HG02973 (cell line): Measurements from ENCODE around the gene TRPM5.

Source experiments
- ATAC-seq: cut with Tn5 transposase; IDR thresholded peaks from one replicate; pipeline ENCODE4 v1.9.1; 2021; ENCODE audit warnings: moderate library complexity; ENCODE audit not compliant: unreplicated experiment

The TRPM5 gene

DNA sequence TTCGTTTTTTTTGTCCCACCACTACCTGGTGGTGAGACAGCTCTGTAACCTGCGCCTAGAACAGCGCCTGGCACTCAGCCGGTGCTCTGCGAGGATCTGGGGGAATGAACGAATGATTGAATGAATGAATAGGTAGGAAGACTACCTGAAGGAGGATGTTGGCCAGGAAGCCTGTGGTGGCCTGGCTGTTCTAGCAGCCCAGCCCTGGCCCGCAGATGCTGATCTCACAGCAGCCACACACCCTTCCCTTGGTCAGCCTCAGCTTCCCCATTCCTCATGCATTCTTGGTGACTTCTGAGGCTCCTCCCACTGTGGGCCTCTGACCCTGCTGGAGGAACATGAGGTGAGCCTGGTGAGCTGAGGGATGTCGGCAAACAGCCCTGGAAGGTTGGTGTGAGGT is 3.7 kb downstream of the TRPM5 start:
- no peak for ATAC-seq

DNA sequence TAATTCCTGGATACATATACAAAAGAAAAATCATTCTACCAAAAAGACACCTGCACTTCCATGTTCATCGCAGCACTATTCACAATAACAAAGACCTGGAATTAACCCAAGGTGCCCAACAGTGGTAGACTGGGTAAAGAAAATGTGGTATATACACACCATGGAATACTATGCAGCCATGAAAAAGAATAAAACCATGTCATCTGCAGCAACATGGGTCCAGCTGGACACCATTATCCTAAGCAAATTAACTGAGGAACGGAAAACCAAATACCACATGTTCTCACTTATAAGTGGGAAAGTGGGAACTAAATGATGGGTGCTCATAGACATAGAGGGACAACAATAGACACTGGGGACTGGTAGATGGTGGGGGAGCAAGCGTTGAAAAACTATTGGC is 4.5 kb downstream of the TRPM5 start:
- ATAC-seq: no peak

DNA sequence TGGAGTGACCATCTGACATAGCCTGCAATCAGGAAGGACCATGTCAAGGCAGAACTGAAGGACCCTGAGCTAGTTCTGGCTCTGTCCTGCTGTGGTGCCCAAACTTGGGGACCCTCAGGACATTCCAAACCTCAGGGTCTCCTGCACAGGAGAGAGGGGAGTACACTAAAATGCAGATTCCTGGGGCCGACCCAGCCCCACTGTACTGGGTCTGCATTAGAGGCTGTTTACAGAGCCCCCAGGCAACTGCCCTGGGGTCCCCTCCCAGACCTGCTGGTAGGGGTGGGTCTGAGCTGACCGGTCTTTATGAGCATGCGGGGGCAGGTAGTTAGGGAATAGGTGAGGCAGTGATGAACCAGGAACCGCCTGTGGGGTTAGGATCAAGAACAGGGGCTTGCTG is 6.8 kb downstream of the TRPM5 start:
- no peak for ATAC-seq

DNA sequence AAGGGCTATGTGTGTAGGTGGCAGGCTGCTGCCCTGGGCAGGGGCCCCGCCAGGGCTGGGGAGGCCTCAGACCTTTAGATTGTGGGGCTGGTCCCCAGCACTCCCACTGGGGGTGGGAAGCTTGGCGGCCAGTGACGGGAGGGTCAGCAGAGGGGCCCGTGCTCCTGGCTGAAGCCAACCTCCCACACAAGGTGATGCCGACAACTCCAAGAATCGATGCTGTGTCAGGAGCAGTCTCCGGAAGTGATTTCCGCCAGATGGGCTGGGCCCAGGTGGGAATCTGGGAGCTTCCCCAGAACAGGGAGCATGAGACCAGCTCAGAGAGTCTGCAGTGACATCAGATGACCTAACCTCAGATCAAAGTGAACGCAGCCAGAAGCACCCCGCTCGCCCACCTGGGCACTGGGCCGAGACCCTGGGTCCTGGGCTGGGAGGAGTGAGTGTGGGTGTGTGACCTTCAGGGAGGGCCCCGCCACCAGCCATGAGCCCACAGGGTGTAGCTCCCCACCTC is 7.7 kb downstream of the TRPM5 start:
- ATAC-seq: no peak

DNA sequence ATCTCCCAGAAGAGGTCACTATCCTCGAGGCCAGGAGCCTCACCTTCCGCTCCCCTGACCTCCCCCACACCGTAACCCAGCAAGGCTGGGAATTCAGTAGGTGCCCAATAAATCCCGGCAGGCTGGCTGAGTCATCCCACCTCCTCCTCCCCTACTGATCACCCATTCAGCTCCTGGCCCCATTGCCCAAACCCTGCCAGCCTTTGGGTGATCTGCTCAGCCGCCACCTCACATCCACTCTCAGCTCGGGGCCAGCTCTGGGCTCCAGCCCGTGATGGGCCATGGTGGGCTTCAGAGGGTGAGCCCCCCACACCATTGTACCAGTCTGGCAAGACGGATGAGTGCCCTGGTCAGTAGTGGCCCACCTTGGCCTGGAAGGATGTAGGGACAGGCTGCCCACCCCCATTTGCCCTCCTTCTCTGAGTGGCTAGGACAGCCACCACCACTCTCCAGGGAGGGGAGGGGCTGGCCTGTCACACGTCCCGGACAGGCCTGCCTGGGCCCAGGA is 8.2 kb downstream of the TRPM5 start:
- no peak for ATAC-seq

DNA sequence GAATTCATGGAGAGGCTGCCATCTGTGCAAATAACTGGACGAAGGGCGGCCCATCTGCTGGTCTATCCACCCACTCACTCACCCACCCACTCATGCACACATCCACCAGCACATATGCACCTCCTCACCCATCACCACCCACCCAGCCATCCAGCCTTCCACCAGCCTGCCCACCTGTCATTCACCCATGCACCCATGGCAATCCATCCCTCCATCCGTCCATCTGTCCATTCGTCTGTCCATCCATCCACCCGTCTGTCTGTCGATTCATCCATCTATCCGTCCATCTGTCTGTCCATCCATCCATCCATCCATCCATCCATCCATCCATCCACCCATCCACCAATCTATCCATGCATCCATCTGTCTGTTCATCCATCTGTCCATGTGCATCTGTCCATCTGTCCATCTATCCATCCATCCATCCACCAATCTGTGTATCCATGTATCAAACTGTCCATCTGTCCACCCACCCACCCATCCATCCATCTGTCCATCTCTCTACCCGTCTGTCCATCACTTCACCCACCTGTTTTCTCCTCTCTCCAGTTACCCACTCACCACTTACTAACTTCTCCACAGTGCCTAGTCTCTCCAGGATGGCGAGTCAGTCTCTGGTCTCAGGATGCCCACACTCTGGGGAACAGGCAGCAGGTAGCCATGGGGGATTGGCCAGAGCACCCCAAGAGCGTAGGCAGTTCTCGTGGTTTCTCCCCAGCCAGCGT is 8.9 kb downstream of the TRPM5 start:
- no peak for ATAC-seq

DNA sequence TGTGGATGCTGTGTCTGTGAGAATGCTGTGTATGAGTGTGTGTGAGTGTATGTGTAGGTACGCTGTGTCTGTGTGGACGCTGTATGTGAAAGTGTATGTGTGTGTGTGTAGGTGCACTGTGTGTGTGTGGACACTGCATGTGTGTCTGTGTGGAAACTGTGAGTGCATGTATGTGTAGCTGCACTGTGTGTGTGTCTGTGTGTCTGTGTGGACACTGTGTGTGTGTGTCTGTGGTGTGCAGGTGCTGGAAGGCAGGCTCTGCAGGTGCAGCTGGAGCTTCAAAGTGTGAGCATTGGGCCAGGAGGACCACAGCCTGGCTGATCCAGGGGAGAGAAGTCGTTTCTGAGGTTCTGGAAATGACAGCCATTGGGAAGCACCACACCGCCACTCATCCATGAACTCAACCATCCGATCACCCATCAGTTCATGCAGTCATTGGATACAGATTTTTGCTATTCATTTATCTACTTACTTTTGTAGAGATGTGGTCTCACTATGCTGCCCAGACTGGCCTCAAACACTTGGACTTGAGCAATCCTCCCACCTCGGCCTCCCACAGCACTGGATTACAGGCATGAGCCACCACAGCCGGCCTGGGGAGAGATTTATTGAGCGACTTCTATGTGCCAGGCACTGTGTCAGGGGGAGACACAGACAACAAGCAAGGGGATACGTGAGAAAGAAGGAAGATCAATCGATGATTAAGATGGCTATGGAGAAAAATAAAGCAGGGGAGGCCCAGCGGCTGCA is 9.6 kb downstream of the TRPM5 start:
- no peak for ATAC-seq

DNA sequence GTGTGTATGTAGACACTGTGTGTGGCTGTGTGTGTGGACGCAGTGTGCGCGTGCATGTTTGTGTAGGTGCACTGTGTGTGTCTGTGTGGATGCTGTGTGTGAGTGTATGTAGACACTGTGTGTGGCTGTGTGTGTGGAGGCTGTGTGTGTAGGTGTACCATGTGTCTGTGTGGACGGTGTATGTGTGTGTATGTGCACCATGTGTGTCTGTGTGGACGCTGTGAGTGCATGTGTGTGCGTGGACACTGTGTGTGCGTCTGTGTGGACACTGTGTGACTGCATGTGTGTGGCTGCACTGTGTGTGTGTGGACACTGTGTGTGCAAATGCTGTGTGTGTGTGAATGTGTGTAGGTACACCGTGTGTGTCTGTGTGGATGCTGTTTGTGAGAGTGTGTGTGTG is 10.3 kb downstream of the TRPM5 start:
- ATAC-seq: no peak

DNA sequence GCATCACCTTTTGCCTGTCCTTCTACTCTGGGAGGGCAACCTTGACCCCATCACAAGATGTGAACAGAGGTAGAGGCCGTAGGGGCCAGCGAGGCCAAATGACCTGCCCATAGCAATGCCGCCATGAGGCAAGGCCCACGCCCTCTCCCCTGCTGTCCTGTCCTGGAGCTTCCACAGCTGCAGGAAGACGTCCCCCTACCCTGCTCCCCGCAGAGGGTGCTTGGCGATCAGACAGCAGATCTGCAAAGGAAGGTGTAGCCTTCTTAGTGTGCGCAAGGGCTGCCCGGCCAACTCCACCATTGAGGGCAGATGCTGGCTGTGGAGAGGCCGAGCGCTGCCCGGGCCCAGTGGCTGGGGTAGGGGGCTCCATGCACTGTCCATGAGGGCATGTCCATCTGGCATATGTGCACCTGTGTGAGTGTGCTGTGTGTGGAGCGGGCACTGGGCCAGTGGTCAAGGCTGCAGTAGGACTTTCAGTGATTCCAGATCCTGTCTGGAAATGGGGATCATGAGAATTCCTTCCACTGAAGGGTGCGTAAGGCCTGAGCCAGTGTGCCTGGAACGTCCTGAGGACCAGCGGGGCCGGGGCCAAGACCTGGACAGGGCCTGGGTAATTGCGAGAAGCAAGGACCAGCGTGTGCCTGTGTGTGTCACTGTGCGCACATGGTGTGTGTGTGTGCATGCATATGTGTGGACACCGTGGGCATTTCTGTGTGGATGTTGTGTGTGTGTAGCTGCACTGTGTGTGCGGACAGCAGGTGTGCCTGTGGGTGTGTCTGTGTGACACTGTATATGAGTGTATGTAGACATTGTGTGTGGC is 11.0 kb downstream of the TRPM5 start:
- ATAC-seq: no peak

DNA sequence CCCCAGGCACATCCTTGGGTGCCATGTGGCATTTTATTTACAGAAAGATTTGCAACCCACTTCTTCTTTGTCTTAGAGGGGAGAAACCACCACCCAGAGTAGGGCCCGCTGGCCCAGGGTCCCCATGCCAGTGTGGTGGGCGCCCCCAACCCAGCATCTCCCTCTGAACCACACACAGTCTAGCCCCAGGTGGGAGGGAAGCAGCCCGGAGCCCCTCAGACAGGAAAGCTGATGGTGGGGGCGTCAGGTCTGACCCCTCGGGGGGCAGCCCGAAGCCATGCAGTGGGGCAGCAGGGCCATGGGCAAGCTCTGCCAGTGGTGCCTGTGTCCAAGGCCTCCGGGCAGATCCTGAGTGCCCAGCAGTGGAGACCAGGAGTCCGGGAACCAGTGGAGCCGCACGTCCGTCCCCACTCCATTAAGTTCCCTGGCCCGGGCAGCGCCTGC is 11.7 kb downstream of the TRPM5 start:
- ATAC-seq: no peak

DNA sequence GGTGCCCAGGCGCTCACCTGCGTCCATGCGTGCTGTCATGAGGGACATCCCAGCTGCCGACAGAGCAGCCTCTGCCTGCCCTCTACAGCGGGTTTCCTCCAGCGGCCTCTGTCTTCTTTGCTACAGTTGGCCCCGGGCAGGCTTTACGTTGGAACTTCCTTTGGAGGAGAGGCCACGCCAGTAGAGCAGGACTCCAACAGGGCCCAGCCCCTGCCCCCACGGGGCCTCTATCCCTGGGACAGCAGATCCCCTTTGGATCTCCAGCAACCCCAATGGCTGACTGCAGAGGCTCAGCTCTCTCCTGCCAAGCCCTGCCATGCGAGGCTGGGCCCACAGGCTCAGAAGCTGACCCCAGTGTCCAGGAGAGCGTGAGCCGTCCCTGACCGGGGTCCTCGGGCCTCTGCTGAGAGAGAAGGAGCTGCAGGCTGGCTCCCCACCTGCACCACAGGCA is 12.1 kb downstream of the TRPM5 start:
- no peak for ATAC-seq

DNA sequence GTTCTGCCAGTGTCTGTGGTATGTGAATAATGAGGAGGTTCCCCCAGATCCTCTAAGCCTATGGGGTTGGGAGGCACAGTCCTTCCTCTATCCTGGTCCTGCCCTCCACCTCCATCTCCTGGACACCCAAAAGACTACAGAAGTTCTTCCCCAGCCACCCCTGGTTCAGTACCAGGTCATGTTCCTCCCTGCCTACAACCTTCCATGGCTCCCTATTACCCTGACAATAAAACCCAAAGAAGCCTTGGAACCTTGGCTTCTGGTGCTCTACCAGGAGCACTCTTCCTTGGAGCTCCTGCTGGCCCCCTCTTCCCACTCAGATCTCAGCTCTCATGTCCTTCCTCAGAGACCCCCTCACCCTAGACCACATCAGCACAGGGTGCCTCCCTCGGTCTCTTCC is 12.9 kb downstream of the TRPM5 start:
- ATAC-seq: no peak

DNA sequence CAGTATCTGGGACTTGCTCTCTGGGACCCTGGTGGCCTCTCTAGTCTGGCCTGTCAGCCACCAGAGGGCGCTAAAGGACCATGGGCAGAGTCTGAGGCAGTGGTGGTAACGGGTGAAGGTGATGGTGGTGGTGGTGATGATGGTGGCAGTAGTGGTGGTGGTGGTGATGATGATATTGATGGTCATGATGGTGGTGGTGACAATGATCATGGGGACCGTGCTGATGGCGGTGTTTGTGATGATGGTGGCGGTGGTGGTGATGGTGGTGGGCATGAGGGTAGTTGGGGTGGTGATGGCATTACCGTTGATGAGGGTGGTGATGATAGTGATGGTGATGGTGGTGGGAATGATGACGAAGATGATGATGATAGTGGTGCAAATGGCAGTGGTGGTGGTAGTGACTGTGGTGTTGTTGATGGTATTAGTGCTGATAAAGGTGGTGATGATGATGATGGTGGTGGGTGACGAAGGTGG is 16.0 kb downstream of the TRPM5 start:
- no peak for ATAC-seq

DNA sequence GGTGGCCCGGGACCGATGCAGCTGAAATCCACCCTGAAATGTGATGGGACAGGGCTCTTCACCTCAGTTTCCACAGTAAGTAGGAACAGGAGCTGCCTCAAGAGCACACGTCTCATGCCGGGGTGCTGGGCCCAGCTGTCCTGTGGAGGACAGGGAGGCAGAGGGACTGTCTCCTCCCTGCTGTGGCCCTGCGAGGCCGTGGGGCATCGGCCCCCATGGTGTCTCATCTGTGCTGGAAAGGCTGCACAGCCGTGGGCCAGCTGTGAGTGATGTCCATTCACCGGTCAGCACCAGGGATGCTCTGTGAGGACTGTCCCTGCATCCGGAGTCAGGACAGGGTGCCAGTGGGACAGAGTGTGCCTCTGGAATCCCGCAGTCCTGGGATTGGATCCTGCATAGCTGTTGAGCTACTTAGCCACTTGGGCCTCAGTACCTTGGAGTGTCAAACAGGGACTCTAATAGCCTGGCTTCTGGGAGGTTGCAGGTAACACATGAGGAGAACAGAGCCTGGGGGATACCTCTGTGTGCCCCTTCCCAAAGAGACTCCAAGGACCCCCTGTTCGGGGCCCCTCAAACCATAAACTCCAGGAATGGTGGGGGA is 16.5 kb downstream of the TRPM5 start:
- ATAC-seq: no peak

DNA sequence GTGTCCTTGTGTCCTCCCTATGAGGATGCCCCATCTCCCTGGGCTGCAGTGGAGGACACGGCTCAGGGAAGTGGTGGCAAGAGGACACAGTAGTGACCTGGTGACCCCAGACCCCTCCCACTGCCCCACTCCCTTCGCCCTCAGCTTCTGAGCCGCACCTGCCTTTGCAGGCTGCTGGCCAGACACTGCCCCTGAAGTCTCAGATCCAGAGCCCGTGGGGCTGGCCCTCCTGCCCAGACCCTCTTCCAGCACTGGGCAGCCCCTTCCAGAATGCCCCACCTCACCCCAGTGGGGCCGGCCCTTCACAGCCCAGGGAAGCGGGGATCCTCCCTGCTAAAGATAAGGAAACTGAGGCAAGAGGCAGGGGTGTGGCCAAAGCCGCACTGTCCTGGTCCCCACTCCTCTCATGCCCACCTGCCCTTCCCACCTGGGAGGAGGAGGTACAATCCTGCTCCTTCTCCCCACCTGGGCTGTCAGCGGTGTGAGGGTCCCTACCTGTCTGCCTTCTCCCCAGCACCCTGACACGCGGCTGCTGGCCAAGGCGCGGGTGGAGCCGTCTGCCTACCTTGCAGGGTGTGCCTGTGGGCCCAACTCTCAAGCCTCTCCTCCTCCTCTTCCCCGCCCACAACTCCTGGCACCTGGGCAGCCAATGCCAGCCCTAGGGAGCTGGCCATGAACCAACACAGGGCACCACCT is 17.3 kb downstream of the TRPM5 start:
- ATAC-seq: no peak

DNA sequence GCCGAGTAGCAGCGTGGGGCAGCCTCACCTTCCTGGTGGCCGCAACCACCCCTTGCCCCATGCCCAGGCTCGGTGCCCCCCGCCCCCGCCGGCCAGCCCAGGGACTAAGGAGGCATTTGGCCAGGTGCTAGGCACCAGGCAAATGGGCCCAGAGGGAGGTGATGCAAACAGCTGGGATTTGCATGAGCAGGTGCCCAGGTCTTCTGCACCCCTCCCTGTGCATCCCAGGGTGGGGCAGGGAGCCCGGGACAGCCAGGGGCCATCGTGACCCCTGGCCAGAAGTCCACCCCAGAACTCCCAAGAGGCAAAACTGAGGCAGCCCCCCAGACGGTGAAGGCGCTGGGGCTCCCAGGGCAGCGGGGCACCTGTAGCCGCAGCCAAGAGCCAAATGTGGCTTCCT is 18.1 kb downstream of the TRPM5 start:
- no peak for ATAC-seq

DNA sequence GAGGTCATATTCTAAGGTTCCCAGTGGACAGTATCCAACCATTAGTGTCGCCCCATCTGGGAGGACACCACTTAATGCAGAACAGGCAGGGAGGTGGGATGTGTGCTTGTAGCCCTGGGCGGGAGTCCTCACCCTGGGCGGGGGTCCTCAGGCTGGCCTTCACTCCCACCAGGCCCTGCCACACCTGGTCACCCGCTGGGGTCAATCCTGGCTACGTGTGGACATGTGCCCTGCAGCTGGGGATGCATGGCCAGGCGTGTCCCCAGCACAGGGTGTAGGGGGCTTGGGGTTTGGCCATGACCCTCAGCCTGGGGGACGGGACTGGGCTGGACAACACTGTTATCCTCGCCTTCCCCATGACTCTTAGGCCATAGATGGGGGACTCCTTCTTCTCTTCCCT is 18.8 kb downstream of the TRPM5 start:
- ATAC-seq: no peak

DNA sequence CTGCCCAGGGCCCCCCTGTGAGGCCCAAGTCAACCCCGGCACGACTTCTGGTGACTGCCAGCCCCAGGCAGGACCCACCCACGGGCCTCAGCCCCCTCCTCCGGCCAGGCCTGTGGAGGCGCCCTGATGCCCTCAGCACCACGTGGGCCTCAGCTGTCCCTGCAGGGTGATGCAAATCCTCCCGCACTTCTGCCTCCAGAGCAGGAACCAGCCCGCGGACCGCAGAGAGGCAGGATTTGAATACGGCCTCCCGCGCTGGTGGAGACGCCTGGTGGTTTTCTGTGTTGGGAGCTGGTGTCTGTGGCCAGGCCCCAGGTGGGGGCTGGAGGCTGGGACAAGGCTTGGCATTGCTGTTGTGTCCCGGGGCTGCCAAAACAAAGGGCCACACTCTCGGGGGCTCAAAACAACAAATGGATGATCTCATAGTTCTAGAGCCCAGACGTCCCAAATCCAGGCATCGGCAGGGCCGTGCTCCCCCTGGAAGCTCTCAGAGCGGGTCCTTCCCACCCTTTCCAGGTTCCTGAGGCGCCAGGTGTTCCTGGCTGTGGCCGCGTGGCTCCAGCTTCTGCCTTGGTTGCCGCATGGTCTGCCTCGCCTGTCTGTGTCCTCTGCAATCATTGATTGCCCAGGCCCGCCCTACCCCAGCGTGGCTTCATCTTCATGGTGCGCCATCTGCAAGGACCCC is 19.4 kb downstream of the TRPM5 start:
- no peak for ATAC-seq

DNA sequence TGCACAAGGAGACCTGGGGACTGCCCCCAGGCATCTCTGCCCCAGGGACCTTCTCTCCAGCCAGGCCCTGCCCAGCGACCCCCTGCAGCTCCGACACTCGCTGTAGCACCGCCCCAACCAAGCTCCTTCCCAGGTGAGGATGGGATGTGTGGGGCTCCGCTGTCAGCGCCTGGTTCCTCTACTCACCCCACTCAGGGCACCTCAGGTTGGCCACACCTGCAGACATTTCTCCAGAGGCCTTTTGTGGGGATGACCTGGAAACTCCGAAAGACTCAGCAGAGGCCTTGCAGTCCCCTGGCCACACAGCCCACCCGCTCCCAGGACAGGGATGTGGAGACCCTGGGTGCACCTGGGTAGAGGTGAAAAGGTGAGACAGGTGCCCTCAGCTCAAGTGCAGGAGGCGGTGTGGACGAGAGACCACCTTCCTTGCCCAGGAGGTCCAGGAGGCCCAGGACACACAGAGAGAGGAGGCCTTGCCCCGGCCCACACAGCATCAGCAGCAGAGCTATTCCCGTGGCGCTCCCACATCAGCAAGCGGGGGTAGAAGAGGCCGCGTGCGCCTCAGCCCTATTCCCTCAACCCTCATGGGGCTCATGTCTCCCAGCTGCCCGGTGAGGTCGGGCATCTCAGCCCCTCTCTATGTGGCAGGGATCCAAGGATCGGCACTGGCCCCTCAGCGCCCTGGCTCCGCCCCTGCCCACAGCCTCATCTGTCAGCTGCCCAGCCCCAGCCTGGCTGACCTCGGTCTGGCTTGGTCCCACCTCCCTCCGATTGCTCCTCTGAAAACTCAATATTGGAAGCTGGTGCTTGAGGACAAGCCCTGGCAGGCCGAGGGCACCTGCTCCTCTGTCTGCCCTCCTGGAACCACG is 20.9 kb downstream of the TRPM5 start:
- no peak for ATAC-seq
